Dendritic cell treated with granulocyte-macrophage colony-stimulating factor and Interleukin-4, amounts not matched to agents 40 ng/mL and 50 ng/mL, for 4 days (primary cell): Measurements from ENCODE around the gene P3R3URF.

Experiments
- H3K27ac Mint-ChIP-seq: one replicate; pipeline ENCODE4 v1.8.0; 2022; ENCODE audit warnings: mild to moderate bottlenecking, mixed read lengths
- H3K27me3 Mint-ChIP-seq: one replicate; pipeline ENCODE4 v1.8.0; 2022; ENCODE audit warnings: mild to moderate bottlenecking, mixed read lengths
- H3K36me3 Mint-ChIP-seq: one replicate; pipeline ENCODE4 v1.8.0; 2022; ENCODE audit warnings: low read depth, mixed read lengths
- H3K4me1 Mint-ChIP-seq: one replicate; pipeline ENCODE4 v1.8.0; 2022; ENCODE audit warnings: low read depth, mixed read lengths
- H3K4me3 Mint-ChIP-seq: one replicate; pipeline ENCODE4 v1.8.0; 2022; ENCODE audit warnings: mild to moderate bottlenecking, moderate library complexity, mixed read lengths
- H3K9me3 Mint-ChIP-seq: one replicate; pipeline ENCODE4 v1.8.0; 2022; ENCODE audit warnings: mixed read lengths
- intact Hi-C: fragments of 100-400 bp; cut with micrococcal nuclease; formaldehyde crosslinking; loops from one replicate; pipeline ENCODE4 v1.15.0; 2022

Gene P3R3URF

DNA sequence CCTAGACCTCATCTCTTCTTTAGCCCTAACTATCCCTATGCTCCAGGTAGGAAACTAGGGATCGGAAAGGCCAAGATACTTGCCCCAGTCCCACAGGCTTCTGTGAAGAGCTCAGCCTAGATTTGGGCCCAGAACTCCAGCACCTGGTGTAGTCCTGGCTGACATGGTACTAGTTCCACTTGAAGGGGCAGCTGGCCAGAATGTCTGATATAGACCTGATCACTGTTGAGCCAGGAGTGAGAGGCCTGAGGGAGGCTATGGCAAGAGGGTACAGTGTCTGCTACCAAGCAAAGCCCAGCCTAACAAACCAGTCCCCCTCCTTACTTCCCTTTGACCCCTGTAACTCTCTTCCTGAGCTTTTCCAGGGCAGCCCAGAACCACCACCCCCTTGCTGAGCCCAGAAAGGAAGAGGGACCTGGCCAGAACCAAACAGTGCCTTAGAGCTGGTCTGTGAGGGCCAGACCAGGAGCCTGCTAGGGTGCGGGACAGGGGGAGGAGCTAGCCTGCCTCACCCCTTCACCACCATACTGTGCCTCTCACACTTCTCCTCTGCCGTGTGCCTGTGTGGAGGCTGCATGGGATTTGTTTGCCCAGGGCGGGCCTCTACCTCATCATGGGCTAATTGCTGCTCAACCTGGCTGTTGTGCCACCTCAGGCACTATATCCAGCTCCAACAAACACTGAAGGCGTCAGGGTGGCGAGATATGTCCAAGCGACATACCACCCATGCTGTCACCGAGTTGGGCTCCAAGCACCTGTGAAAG, 11.0 kb upstream of the P3R3URF start:
- H3K27ac Mint-ChIP-seq: no peak overlapping the region
- H3K4me1 Mint-ChIP-seq: peaks cover 10% of the 10 kb centered on the region
- no peaks in the 10 kb centered on the region for H3K9me3 Mint-ChIP-seq
- H3K27me3 Mint-ChIP-seq: peaks cover 2% of the 10 kb centered on the region
- peaks cover 37% of the 10 kb centered on the region for H3K36me3 Mint-ChIP-seq
- intact Hi-C loops: no loop called here
- no peak overlapping the region for H3K4me3 Mint-ChIP-seq

DNA sequence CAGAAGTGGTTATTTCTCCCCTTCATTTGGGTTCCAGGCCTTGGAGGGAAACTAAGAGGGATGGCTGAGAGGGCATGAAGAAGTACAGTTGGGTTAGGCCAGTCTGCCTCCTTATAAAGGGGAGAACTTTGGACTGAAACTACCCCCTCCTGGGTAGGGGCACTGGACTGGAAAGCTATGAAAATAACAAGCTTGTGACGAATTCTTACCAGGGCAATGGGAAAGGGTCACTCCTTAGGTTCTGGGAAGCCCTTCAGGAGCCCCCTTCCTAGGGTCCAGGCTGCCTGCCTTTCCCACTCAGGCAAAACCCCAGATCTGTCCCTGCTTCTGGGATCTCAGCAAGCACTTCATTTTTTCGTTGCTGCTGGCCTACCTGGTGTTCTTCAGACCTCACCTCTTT, 9.8 kb upstream of the P3R3URF start:
- Mint-ChIP-seq H3K9me3 (no peaks in the 10 kb centered on the region), H3K4me3 (no peak overlapping the region), H3K36me3 (peaks cover 31% of the 10 kb centered on the region), H3K4me1 (peaks cover 10% of the 10 kb centered on the region), H3K27ac (no peak overlapping the region), H3K27me3 (peaks cover 2% of the 10 kb centered on the region)
- intact Hi-C loops: no loop called here

- Mint-ChIP-seq H3K4me3 (no peak overlapping the region), H3K27ac (no peak overlapping the region), H3K9me3 (no peaks in the 10 kb centered on the region), H3K36me3 (peaks cover 23% of the 10 kb centered on the region), H3K27me3 (peaks cover 5% of the 10 kb centered on the region), H3K4me1 (peaks cover 10% of the 10 kb centered on the region)
- intact Hi-C loops: no loop called here
Observed at GRCh38 chr1:46184920-46185658, 8.8 kb upstream of the P3R3URF start.

- peaks cover 10% of the 10 kb centered on the region for H3K4me1 Mint-ChIP-seq
- H3K27me3 Mint-ChIP-seq: peaks cover 5% of the 10 kb centered on the region
- no peak overlapping the region for H3K4me3 Mint-ChIP-seq
- peaks cover 13% of the 10 kb centered on the region for H3K36me3 Mint-ChIP-seq
- intact Hi-C loops: no loop called here
- no peaks in the 10 kb centered on the region for H3K9me3 Mint-ChIP-seq
- no peak overlapping the region for H3K27ac Mint-ChIP-seq
Observed at GRCh38 chr1:46183926-46184557, 7.8 kb upstream of the P3R3URF start.

DNA sequence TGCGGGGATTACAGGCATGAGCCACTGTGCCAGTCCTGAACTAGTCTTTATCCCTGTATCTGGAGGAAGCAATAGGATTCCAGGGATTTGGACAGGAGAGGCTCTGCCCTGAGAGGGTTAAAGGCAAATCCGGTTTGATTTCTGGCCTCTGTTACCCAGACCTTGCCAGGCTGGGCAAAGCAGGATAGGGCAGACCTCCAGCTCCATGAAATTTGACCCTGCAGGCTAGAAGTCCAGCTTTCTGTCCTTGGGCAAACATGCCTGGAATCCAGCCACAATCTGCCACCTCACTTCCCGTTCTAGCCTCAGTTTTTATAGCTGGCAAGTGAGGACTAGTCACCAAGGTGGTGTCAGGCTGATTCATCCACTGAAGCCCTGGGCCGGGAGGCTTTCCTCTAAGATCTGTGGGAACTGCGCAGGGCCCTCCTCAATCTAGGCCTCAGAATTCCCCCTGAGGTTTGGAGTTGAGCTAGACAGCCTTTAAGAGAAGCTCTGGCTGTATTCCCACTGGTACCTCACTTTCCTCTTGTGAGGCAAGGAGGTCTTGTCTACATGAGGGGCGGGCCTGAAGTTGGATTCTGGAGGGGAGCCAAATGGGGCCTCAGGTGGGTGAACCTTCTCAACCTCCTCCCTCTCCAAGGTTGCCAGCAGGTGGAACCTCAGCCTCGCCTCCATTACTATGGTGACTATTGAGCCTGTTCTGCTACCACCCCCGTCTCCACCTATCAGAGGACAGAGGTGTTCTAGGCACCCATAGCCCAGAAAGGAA, 7.0 kb upstream of the P3R3URF start:
- no peak overlapping the region for H3K27ac Mint-ChIP-seq
- intact Hi-C loops: no loop called here
- no peaks in the 10 kb centered on the region for H3K9me3 Mint-ChIP-seq
- peaks cover 10% of the 10 kb centered on the region for H3K36me3 Mint-ChIP-seq
- H3K4me3 Mint-ChIP-seq: no peak overlapping the region
- peaks cover 5% of the 10 kb centered on the region for H3K27me3 Mint-ChIP-seq
- H3K4me1 Mint-ChIP-seq: peaks cover 10% of the 10 kb centered on the region

- H3K4me1 Mint-ChIP-seq: peaks cover 10% of the 10 kb centered on the region
- H3K27ac Mint-ChIP-seq: no peak overlapping the region
- intact Hi-C loops: no loop called here
- H3K36me3 Mint-ChIP-seq: no peaks in the 10 kb centered on the region
- H3K4me3 Mint-ChIP-seq: no peak overlapping the region
- no peaks in the 10 kb centered on the region for H3K9me3 Mint-ChIP-seq
- H3K27me3 Mint-ChIP-seq: peaks cover 5% of the 10 kb centered on the region
Observed at GRCh38 chr1:46181343-46182260, 5.3 kb upstream of the P3R3URF start.

- H3K4me1 Mint-ChIP-seq: peaks cover 10% of the 10 kb centered on the region
- intact Hi-C loops: no loop called here
Observed at GRCh38 chr1:46180082-46180616, 3.9 kb upstream of the P3R3URF start.

DNA sequence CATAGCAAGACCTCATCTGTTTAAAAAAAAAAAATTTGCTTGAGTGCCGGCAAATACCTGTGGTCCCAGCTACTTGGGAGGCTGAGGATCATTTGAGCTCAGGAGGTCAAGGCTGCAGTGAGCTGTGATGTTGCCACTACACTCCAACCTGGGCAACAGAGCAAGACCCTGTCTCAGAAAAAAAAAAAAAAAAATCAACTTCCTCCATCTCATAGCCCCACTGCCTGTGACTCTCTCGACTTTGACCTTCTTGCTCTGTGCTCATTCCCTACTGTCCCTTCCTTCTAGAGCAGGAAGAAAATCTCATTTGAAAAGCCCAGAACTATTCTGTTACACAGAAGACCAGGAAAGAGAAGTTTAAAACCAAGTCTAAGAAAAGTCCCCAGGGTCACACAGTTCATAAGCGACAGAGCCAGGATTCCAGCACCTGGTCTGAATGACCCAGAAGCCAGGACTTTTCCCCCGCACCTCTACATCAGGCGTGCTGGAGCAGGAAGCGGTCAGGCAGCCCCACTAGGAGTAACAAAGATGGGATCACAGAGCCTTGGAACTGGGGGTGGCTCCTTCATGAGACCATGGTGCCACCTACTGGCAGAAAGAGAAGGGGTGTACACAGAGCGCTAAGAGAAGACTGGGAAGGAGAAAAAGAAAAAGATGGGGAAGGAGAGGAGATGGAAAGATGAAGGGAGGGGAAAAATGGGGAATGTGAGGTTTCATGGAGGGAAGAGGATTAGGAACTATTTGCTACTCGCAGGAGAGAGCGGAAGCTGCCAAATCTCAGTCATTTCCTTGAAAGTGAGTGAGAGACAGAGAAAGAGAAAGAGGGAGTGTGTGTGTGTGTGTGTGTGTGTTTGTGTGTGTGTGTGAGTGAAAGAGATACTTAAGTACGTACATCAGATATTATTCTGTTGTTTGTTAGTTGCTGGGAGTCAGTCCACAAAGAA, 3.1 kb upstream of the P3R3URF start:
- Mint-ChIP-seq H3K36me3 (no peaks in the 10 kb centered on the region), H3K4me3 (no peak overlapping the region), H3K4me1 (peaks cover 8% of the 10 kb centered on the region)

More at GRCh38 chr1:46180082-46180616, 3.9 kb upstream of the P3R3URF start:
- H3K27ac Mint-ChIP-seq: no peak overlapping the region
- H3K4me3 Mint-ChIP-seq: no peak overlapping the region
- peaks cover 7% of the 10 kb centered on the region for H3K27me3 Mint-ChIP-seq
- no peaks in the 10 kb centered on the region for H3K9me3 Mint-ChIP-seq
- H3K36me3 Mint-ChIP-seq: no peaks in the 10 kb centered on the region

GRCh38 chr1:46175243-46175642, 1.0 kb downstream of the P3R3URF start:
- intact Hi-C loops: no loop called here
- Mint-ChIP-seq H3K27ac (no peak overlapping the region), H3K9me3 (no peaks in the 10 kb centered on the region), H3K4me1 (no peaks in the 10 kb centered on the region), H3K4me3 (no peak overlapping the region), H3K27me3 (peaks cover 16% of the 10 kb centered on the region), H3K36me3 (no peaks in the 10 kb centered on the region)

More for the DNA sequence above, 3.1 kb upstream of the P3R3URF start:
- H3K27me3 Mint-ChIP-seq: peaks cover 7% of the 10 kb centered on the region
- H3K27ac Mint-ChIP-seq: no peak overlapping the region
- intact Hi-C loops: loop anchor here (1.0 kb wide), 1 partner anchor 142 kb away; no protein-coding TSS in a partner anchor
- no peaks in the 10 kb centered on the region for H3K9me3 Mint-ChIP-seq

- no peaks in the 10 kb centered on the region for H3K4me1 Mint-ChIP-seq
- H3K9me3 Mint-ChIP-seq: no peaks in the 10 kb centered on the region
- H3K4me3 Mint-ChIP-seq: no peak within 1 kb of the TSS
- H3K36me3 Mint-ChIP-seq: no peaks in the 10 kb centered on the region
- intact Hi-C loops: no loop called here
- H3K27ac Mint-ChIP-seq: no peak within 1 kb of the TSS
- peaks cover 21% of the 10 kb centered on the region for H3K27me3 Mint-ChIP-seq
Observed at GRCh38 chr1:46174448-46175231, 1.6 kb downstream of the P3R3URF start, which contains the start of gene TSPAN1. Gene TSPAN1 (plus strand): TSS chr1:46175087. CDS start chr1:46181108, 6,021 bp downstream.

GRCh38 chr1:46173361-46173856, 2.9 kb downstream of the P3R3URF start:
- Mint-ChIP-seq H3K27me3 (peaks cover 32% of the 10 kb centered on the region), H3K4me3 (no peak overlapping the region), H3K27ac (no peak overlapping the region), H3K36me3 (no peaks in the 10 kb centered on the region), H3K9me3 (no peaks in the 10 kb centered on the region), H3K4me1 (no peaks in the 10 kb centered on the region)
- intact Hi-C loops: no loop called here
